ENCODE results near the gene EIF4E2. TPM values are rescaled to one million over a fixed set of nuclear protein-coding genes. Genes with fewer than 3 reads are reported as not detected.

The EIF4E2 gene
- total and polyA plus RNA-seq, 2 of the 13 experiments (the other 11 are each of a cell fraction or from before 2014, with no cell fraction given): 25.0 to 101 TPM

GRCh38 chr2:232574674-232575403 is 24.4 kb downstream of the EIF4E2 start (continued):
- no peak for TF ChIP-seq ZBTB40 (IDR thresholded peaks at IDR 0.05)
- TF ChIP-seq ZBTB40 (CRISPR knock-in tag; IDR thresholded peaks at IDR 0.05): no peak
- TF ChIP-seq ZFP62 (CRISPR knock-in tag; IDR thresholded peaks at IDR 0.05): no peak
- no peak for TF ChIP-seq ZNF18 (CRISPR knock-in tag; IDR thresholded peaks at IDR 0.05; ENCODE audit: insufficient replicate concordance)
- no peak for TF ChIP-seq FOXO4 (CRISPR knock-in tag; conservative IDR thresholded peaks at IDR 0.05)
- no peak for TF ChIP-seq MLX (CRISPR knock-in tag; IDR thresholded peaks at IDR 0.05)
- TF ChIP-seq SOX5 (CRISPR knock-in tag; IDR thresholded peaks at IDR 0.05; ENCODE audit: borderline replicate concordance): no peak; the same call in 1 of the 2 replicates
- 0 out of 2 replicates have a peak, but pooled peaks have one; percentile 37 for TF ChIP-seq ZNF879 (CRISPR knock-in tag; IDR thresholded peaks at IDR 0.05)
- TF ChIP-seq PRDM10 (CRISPR knock-in tag; IDR thresholded peaks at IDR 0.05; ENCODE audit: low read depth): no peak; the same call in 1 of the 2 replicates
- TF ChIP-seq SP5 (CRISPR knock-in tag; IDR thresholded peaks at IDR 0.05; ENCODE audit: borderline replicate concordance, low read depth): no peak
- TF ChIP-seq HOXA9 (CRISPR knock-in tag; IDR thresholded peaks at IDR 0.05; ENCODE audit: borderline replicate concordance): no peak

Data from HepG2 (cell line).